ENCODE results near the gene STX8.

GRCh38 chr17:9227819-9228407 lies 347.7 kb downstream of the STX8 start:
- TF ChIP-seq CTCF (IDR thresholded peaks at IDR 0.05): no peak
- no peak for TF ChIP-seq POLR2A (IDR thresholded peaks at IDR 0.05)
